GM21515 (cell line): ENCODE data around the gene ICA1.
"Not testable (repeated sequence)": the region's sequence is repeated elsewhere in the genome, so short reads cannot be mapped to it uniquely, and the experiment has no call there.

Experiments
- ATAC-seq: cut with Tn5 transposase; IDR thresholded peaks from one replicate; pipeline ENCODE4 v1.9.1; 2021; ENCODE audit not compliant: unreplicated experiment

The ICA1 gene

DNA sequence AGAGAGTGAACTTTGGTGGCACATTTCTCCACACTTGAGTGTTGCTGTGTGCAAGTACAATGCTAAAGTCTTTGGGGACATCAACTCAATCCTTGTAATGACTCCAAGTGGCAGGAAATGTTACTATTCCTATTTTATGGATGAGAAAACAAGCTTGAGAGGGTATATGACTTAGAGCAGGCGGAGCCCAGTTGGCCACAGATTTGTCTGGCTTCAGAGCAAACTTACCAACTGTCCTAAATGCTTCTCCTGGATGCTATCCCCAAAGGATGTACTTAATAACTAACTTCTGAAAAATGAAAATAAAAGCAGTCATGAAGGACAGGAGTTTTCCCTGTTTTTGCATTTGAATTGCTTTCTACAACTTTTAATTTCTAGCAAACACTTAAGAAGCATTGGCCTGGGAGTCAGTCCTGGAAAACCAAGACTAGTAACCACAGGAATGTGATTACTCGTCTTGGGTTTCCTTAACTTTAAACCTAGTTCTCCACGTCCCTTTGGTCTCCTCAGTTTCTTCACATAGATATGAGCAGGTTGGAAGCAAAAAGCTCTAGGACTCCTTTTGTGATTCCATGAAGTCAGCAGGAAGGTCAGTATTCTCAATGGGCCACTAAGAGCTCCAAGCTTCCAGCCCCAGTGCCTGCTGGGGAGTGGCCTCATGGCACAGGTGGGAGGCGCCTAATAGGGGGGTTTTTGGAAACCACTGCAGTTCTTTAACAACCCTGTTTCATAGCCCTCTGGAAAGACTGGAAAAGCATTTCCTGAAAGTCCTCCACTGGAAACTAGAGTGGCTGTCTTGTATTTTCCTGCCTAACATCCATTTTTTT, 152.6 kb downstream of the ICA1 start:
- no peak for ATAC-seq

DNA sequence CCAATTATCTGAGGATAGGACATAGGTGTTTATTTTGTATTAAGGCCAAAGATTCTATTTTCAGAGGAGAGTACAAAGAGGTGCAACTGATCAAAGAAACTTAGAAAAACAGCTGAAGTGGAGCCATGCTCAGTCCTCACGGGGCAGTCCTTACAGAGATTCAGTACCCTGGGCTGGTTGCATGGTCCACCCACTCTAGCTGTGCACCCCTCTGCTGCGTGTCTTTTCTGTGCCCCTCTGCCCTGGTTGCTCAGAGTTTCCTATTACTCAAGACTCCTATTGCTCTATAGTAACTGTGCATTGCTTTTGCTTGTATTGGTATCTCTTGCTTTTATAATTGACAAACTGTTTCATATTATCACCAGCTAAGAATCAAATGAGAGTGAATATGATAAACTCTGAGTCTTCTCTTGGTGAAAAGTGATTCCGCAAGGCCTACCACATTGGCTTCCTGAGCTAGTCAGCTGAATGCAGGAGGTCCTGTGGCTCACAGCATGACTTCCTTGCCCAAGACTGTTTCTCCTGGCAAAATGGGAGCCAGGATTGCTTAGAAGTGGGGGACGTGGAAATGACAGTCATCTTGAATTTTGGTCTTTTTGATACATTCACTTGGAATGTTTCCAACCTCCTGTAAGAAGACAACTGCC, 156.4 kb downstream of the ICA1 start:
- no peak for ATAC-seq

DNA sequence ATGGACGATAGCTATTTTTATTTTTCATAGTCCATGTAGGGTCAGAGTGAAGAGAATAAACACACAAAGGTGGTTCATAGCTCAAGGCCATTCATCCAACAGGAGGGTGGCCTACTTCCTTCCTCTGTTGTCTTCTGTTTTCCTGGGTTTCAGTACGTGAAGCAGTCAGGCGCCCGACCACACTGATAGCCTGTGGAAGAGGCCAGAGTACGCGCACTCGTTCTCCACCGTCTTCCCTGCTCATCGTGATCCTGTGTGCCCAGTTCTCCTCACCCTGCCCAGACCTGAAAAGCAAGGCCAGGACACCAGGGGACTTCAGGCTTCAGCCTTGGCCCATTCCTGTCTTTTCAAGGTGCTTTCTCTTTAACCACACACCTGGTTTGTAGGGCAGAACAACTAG, 158.7 kb downstream of the ICA1 start:
- no peak for ATAC-seq

DNA sequence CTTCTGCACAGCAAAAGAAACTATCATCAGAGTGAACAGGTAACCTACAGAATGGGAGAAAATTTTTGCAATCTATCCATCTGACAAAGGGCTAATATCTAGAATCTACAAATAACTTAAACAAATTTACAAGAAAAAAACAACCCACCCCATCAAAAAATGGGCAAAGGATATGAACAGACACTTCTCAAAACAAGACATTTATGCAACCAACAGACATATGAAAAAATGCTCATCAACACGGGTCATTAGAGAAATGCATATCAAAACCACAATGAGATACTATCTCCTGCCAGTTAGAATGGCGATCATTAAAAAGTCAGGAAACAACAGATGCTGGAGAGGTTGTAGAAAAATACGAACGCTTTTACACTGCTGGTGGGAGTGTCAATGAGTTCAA, 160.7 kb downstream of the ICA1 start:
- not testable (repeated sequence) for ATAC-seq

DNA sequence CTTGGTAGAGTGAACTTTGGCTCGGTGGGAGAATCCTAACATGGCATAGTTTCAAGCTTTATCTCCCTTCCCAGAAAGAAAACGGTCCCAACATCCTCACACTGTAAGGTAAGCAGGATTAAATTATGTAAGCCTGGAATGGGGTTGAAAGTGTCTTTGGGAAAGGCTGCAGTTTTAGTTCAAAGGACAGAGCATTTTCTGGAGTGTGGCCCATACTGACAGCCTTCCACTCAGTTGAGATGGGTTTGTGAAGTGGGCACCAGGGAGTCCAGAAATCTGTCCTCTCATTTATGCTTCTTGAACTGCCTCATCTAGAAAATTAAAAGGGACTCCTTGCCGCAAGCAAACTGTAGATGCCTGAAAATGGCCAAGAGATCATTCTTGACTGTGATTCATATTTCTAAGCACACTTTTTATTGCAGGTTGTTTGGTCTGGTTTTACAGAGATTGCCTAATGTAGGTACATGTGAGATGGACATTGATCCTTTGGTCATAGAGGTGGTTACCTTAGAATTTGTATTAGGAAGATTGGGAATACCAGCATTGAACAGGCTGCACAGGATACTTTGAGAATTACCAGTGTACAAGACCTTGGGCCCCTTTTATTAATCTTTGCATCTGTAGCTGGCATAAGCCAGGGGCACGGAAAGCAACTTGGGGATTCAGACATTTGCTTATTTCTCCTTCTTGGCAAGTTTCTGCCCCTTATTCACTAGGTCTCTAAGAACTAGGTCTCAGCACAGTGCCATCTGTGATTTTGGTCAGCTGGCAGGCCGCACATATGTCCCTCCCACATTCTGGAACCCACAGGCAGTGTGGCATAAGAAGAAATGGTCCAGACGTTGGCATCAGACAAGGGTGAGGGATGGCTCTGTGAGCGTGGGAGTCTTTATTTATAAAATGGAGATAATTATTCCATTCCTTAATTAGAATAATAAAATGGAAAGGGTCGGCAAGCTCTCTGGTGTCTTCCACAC, 167.5 kb downstream of the ICA1 start:
- ATAC-seq: no peak

DNA sequence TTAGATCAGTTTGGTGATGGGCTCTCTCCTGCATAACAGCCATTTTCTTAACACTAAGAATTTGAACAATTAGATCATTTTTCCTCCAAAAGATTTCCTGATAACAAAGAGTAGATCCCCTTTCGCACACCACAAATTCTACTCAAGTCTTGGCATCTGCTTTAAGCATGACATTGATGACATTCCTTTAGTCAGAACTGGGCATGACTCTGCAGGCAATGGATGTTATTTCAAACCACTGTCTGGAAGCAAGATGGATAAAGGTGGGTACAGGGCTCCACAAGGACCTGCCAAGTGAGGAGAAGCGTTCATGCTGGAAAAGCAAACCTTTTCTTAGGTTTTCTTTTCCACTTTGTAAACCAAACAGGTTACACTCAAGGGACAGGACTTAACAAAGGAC, 169.8 kb downstream of the ICA1 start:
- ATAC-seq: no peak

DNA sequence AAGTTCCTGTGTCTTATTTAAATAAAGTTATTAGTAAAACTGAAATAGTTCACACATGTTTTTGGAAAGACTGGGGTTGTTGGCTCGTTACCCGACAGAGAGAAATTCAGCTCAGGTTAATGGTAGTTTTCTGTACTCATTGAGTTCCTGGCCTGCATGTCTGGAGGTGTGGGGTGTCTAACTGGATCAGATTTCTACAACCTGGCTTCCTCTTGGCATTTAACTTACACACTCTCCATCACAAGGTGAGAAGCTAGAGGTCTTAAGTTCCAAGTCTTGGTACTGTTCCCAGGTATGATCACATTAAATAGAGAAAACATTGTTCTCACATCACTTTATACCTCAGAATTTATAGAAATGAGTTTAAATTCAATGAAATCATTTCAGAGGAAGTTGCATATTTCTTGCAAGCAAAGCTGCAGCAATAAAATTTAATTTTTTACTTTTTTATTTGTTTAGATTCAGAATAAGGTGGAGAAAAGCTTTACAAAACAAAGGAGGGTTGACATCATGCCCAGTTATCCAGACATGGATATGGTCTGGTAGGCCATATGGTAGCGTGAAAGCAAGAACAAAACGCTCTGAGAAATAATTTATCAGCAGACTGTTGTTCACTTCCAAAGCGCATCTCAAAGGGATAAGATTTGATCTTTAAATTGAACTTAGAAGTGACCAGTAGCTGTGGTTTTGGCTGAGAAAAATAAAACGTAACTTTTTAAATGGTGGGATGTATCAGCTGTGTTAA, 172.8 kb downstream of the ICA1 start:
- no peak for ATAC-seq

DNA sequence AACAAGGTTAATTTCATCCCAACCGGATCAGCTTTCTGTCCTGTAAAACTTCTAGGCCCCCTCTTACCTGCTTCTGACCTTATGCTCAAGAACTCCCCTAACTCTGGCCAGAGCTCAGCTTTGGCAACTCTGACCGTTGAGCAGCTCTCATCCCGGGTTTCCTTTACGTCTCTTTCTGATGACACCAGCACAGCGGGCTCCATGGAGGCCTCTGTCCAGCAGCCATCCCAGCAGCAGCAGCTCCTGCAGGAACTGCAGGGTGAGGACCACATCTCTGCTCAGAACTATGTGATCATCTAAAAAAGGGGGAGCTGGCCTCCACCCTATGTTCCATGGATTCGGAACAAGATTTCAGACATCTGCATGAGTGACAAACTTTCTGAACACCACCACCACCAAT, 175.7 kb downstream of the ICA1 start:
- no peak for ATAC-seq

DNA sequence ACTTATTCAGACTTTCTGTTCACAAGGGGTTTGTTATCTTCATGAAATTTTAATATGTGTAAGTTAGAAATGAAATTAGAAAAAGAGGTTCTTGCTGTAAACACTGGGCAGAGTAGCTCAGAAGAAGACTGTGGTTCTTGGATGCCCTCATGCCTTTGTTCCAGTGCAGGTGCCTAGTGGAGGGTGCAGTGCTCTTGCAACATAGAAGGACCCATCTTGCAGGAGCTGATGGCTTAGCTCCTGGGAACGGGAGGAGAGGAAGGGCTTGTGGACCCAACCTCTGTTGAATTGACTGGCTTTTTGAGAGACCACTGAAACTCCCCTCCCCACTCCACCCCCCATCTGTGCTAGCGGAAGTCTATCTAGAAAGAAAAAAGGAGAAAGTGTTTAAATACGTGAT, 176.5 kb downstream of the ICA1 start:
- ATAC-seq: no peak

DNA sequence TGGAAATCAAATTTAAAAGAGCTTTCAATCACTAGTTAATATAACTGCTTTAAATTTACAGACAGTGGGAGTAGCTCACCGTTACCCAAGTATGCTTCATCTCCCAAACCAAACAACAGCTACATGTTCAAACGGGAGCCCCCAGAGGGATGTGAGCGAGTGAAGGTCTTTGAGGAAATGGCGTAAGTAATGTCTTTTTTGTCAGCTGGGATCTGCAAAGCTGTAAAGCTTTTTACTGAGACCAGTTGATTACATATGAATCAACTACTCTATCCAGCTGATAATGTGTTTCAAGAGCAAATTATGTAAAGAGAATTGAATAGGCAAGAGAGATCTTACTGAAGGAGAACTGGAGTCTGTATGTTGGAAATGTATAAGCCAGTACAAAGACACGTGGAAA, 177.1 kb downstream of the ICA1 start:
- ATAC-seq: no peak

DNA sequence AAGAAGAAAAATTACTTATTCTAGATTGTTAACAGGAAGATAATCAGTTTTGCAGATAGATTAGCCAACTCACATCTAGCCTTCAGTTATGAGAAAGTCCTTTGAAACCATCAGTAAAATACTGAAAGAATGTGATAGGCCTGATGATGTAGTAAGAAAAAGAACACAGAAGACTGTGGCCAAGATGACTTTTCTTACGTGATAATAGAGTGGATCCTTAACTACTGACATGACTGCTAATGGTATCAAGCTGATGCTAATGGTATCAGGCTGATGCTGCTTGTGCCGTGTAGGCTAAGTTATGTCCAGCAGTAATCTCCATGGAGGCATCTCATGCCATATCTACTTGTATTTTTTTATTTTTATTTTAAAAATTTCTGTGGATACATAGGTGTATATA, 179.2 kb downstream of the ICA1 start:
- no peak for ATAC-seq

DNA sequence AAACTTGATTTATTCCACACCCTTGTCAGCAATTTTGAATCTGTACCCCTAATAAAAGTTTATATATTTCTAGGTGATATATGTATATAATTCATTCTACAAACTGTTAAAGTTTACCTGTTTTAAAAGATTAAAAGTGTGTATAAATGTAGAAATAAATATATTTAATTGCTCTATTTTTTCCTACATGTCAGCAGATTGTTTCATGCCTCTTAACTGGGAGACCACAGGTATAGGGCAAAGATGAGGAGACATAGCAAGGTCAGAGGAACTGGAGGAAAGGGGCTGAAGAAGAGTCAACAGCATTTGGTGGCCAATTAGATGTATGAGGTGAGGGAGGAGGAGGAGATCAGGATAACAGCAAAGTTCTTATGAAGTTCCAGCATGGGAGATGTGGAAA, 183.5 kb downstream of the ICA1 start:
- no peak for ATAC-seq

DNA sequence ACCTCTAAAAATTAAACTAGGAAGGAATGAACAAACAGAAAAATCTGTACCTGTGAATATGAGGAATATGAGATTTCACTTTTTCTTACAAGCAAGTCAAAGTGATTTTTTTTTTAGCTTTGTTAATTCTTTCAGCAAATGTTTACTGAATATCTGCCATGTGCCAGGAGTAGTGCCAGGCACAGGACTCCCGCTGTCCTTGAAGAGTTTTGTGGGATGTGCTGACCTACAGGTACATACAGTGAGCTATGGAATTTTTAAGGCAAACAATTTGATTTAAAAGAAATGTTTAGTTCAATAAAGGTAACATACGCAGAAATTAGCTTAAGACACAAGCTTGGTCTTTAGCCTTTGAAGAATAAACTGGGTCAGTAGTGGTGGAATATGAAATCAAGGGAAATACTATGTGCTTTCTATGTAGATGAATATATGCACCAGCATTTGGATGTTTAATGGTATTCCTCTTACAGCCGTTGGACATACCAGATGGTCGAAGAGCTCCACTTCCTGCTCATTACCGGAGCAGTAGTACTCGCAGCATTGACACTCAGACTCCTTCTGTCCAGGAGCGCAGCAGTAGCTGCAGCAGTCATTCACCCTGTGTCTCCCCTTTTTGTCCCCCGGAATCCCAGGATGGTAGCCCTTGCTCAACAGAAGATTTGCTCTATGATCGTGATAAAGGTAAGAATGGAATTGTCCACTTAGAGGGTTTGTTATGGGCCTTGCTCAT, 191.4 kb downstream of the ICA1 start:
- ATAC-seq: no peak

DNA sequence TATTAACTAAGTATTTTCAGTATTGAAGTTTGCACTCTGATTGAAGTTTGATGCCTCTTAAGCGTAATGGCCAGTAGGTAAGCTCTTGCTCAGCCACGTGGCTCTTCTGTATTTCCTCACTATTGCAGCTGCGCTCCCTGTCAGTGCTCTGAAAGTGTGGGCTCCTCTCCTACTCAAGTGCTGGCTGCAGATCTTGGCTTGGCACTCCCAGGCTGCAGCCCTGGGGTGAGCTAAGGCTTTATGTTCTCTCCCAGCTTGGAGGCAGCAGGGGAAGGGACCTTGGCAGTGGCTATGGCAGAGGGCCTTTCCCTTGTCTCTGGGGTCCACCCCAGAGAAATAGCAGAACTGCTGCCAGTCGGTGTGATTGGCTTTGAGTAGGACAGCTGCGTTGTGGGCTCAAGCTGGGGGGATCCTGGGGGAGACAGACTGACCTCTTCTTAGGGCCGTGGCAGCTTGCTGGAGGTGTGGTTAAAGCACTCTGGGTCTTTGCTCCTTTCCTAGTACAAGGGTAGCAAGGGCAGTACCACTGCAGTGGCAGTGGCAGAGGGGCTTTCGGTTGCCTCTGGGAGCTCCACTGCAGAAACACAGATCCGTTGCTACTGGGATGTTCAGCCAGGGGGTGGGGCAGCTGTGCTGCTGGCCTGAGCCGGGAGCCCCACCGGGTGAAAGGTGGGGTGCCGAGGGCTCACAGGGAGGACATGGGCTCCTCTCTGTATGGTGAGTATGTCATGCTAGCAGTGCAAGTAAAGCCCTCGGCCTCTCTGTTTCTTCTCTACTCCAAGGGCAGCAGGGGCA, 192.9 kb downstream of the ICA1 start:
- ATAC-seq: no peak

DNA sequence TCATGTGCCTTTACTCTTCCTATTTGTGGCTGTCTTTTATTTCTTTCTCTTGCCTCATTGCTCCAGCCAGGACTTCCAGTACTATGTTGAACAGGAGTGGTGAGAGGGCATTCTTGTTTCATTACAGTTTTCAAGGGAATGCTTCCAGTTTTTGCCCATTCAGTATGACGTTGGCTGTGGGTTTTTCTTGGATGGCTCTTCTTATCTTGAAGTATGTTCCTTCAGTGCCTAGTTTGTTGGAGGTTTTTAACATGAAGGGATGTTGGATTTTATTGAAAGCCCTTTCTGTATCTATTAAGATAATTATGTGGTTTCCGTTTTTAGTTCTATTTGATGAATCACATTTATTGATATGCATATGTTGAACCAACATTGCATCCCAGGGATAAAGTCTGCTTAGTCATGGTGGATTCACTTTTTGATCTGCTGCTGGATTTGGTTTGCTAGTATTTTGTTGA, 196.6 kb downstream of the ICA1 start:
- ATAC-seq: no peak

DNA sequence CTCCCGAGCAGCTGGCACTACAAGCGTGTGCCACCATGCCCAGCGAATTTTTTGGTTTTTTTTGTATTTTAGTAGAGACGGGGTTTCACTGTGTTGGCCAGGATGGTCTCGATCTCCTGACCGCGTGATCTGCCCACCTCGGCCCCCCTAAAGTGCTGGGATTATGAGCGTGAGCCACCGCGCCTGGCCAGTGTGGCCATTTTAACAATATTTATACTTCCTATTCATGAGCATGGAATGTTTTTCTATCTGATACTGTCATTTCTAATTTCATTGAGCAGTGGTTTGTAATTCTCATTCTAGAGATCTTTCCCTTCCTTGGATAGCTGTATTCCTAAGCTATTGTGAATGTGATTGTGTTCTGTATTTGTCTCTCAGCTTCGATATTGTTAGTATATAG, 197.1 kb downstream of the ICA1 start:
- ATAC-seq: no peak

DNA sequence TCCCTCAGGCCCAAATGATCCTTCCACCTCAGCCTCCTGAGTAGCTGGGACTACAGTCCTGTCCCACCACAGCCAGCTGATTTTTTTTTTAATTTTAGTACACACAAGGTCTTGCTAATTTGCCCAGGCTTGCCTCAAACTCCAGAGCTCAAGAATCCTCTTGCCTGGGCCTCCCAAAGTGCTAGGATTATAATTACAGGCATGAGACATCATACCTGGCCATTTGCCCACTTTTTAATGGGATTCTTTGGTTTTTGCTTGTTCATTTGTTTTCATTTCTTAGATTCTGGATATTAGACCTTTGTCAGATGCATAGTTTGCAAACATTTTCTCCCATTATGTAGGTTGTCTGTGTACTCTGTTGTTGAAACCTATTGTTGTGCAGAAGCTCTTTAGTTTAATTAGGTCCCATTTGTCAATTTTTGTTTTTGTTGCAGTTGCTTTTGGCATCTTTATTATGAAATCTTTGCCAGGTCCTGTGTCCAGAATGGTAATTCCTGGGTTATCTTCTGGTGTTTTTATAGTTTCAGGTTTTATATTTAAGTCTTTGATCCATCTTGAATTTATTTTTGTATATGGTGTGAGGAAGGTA, 198.2 kb downstream of the ICA1 start:
- ATAC-seq: no peak

DNA sequence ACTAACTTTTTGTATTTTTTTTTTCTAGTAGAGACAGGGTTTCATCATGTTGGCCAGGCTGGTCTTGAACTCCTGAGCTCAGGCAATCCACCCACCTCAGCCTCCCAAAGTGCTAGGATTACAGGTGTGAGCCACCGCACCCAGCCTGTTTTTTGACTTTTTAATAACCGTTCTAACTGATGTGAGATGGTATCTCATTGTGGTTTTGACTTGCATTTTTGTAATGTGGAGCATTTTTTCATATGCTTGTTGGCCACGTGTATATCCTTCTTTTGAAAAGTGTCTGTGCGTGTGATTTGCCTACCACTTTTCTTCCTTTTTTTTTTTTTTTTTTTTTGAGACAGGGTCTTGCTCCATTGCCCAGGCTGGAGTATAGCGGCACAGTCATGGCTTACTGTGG, 198.7 kb downstream of the ICA1 start:
- not testable (repeated sequence) for ATAC-seq
